Activated naive CD4-positive, alpha-beta T cell treated with anti-CD3 and anti-CD28 coated beads, Interleukin-2, amount 50 U/mL, for 72 hours (primary cell): ENCODE data around the gene COMMD4. TPM values are rescaled to one million over a fixed set of nuclear protein-coding genes. Genes with fewer than 3 reads are reported as not detected.
"Not testable (repeated sequence)": the region's sequence is repeated elsewhere in the genome, so short reads cannot be mapped to it uniquely, and the experiment has no call there.

ENCODE experiments used
- ATAC-seq, 2 donors: fragments of 150-1000 bp; cut with Tn5 transposase; 2 replicates each; pipeline ENCODE4 v1.10.0; 2021; ENCODE audit warnings: mild to moderate bottlenecking in 2 of 2, moderate library complexity in 2 of 2
- DNase-seq, 2 donors: peaks; one replicate each; pipeline ENCODE4 v3.0.0; 2021 to 2022; ENCODE audit warnings: low spot score in 2 of 2
- H3K27ac Mint-ChIP-seq, 2 donors: one replicate each; pipeline ENCODE4 v1.8.0; 2022; ENCODE audit warnings: mild to moderate bottlenecking in 2 of 2, mixed read lengths in 2 of 2
- H3K36me3 Mint-ChIP-seq, 2 donors: one replicate each; pipeline ENCODE4 v1.8.0; 2022; ENCODE audit warnings: mixed read lengths in 2 of 2
- H3K9me3 Mint-ChIP-seq, 2 donors: one replicate each; pipeline ENCODE4 v1.8.0; 2022; ENCODE audit warnings: mixed read lengths in 2 of 2
- total RNA-seq, 2 donors: library from RNA; stranded (reverse); gene quantifications; one replicate each; pipeline ENCODE4 v1.2.3, GENCODE V29; 2022

The COMMD4 gene
- total RNA-seq, 2 donors from 2014 or later = 85.6 to 122 TPM

DNA sequence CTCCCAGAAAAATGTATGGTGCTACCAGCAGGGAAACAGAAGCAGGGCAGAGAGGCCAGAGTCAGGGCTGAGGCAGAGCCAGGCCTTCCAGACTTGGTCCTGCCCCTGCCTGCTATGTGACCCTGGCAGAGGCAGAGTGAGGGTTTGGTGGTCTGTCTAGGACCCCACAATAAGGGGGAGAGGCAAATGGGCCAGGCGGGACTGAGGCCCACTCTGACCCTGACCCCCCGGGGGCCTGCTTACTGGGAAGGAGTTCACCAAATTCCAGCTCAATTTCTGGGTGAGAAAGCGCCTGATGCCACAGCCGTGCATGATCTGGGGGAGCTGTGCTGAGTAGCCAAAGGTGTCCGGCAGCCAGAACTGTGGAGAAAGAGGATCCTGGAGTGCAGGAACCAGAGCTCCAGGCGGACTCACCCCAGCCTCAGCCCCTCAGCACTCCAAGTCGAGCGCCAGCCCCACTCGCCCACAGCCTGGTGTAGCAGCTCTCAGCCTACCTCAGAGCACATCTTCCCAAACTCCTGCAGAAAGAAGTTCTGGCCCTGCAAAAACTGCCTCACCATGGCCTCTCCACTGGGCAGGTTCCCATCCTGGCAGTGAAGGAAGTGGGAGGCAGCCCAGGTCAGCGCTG is 25.6 kb downstream of the COMMD4 start:
- Mint-ChIP-seq H3K27ac (peak overlapping the region; percentile 22 to 30), H3K9me3 (no peaks in the 10 kb centered on the region), H3K36me3 (no peaks in the 10 kb centered on the region)
- ATAC-seq = no peak
- DNase-seq = peak in 1 of 2 donors; percentile 53

DNA sequence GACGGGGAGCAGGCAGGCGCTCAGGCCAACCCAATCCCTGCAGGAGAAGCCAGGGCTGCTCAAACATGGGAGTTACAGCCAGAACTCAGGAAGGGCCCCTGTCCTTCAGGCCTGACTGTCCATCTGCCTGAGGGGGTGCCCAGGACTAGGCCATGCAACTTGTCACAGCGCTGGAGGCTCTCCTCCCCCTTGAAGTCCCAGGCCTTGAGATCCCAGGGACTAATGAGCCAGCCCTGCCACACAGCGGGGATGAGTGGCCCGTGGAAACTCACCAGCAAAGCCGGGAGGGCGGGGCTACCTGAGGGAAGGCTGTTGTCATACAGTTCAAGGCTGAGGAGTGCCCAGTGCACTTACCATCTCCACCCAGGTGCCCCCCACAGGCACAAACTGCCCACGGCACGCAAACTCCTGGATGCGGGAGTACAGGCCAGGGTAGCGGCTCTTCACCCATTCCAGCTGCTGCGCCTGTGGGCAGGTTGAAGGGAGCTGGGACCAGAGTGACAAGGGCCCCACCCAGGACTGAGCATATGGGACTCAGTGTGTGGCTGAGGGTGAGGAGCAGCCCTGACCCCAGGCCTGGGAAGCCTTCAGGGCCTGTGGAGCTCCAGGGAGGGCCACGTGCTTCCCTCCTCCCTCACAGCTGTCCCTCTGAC is 26.3 kb downstream of the COMMD4 start:
- ATAC-seq = no peak
- H3K27ac Mint-ChIP-seq = no peak overlapping the region
- H3K36me3 Mint-ChIP-seq = no peaks in the 10 kb centered on the region
- DNase-seq = peak in 1 of 2 donors; percentile 51
- H3K9me3 Mint-ChIP-seq = no peaks in the 10 kb centered on the region

DNA sequence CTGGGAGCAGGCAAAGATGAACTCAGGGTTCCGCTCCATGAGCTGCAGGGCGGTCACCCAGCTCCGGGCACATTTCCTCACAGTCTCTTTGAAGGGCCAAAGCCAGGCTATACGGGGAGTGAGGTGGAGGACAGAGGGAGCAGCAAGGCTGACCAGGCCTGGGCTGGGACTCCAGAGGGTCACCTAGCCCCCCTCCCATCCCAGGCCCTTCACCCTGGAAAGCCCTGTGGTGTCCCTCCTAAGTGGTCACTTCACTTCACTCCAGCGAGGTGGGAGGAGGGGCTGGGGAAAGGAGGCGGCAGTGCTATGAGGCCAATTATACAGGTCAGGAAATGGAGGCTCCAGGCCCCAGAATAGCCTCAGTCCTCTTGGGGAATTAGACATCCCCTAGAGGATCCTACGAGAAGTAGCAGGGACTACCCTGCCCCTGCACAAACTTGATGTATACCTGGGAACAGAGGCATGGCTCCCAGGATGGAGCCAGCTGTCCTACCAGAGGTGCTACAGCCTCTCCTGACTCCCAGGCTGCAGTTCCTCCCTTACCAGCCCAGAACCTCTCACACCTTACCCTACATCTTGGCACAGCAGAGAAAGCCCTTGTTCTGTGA is 26.9 kb downstream of the COMMD4 start:
- no peak for ATAC-seq
- H3K9me3 Mint-ChIP-seq = no peaks in the 10 kb centered on the region
- DNase-seq = peak in 1 of 2 donors; percentile 33
- H3K27ac Mint-ChIP-seq = peak overlapping the region; percentile 44
- no peaks in the 10 kb centered on the region for H3K36me3 Mint-ChIP-seq

DNA sequence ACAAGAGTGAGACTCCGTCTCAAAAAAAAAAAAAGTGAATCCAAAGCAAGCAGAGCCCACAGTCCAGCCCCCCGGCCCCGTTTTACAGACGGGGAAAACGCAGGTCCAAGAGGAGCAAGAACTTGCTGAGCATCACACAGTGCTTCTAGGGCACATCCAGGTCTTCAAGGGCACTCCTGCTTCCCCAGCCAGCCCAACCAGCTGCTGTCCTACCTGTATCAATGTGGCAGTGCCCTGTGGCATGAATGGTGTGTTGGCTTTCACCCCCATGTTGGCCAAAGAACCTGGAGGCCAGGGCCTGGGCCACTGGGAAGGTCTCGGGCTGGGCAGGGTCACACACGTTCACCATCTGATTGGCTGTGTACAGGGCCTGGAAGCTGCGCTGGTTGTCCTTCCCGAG is 27.9 kb downstream of the COMMD4 start:
- H3K36me3 Mint-ChIP-seq = peaks cover 0 to 3% of the 10 kb centered on the region in 2 donors
- DNase-seq (no peak), ATAC-seq (no peak)
- H3K9me3 Mint-ChIP-seq = no peaks in the 10 kb centered on the region
- peak overlapping the region; percentile 13 to 44 for H3K27ac Mint-ChIP-seq

DNA sequence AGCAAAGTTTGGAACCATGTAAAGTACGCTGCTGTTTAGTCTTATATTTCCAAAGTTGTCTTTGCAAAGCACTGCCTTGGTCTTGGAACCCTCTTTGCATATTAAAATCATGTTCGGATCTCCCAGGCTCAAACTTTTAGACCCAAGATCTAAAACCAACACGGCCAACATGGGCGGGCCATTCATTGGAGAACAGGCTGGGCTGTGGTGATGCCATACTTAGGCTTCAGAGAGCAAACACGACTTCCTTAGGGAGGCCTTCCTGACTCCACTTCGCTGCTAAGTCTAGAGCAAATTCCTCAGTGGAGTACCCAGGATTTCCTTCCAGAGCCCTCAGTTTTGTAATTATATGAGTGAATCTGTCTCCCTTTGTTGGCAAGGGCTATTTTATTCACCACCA is 29.0 kb downstream of the COMMD4 start:
- no peak for ATAC-seq
- Mint-ChIP-seq H3K36me3 (peaks cover 0 to 14% of the 10 kb centered on the region in 2 donors), H3K9me3 (no peaks in the 10 kb centered on the region), H3K27ac (peak overlapping the region in 1 of 2 donors; percentile 47)
- peak in 1 of 2 donors; percentile 20 for DNase-seq

DNA sequence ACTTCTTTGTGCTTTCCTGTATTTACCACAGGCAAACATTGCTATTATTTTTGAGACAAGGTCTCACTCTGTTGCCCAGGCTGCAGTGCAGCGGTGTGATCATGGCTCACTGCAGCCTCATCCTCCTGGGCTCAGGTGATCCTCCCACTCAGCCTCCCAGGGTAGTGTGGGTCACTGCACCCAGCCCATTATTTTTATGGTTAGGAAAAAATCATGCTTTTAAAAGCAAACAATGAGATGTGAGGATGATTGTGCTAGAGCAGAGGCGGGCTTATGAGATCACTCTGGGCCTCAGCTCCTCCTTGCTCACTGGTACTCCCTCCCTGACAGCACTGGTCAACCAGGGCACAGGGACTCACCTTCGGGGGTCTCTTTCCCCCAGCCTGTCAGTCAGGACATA is 30.3 kb downstream of the COMMD4 start:
- H3K27ac Mint-ChIP-seq = peak overlapping the region; percentile 9 to 95
- ATAC-seq = no peak
- no peaks in the 10 kb centered on the region for H3K9me3 Mint-ChIP-seq
- peaks cover 0 to 16% of the 10 kb centered on the region in 2 donors for H3K36me3 Mint-ChIP-seq
- DNase-seq = no peak

DNA sequence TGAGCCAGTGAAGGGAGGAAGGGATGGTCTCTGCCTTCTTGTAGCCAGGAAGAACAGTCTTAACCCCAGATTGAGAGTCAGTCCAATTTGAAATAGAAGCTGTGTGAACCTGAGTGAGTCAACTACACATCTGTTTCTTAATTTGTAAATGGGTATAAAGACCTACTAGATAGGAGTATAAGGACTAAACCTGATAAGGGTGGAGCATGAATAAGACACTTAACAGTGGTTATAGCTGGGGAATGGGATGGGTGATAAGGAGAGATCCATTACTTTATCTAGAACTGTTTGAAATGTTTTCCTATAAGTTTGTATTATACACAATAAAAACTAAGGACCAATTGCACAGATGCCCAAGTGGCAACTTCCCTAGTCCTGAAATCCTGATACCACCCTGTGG is 31.1 kb downstream of the COMMD4 start:
- Mint-ChIP-seq H3K36me3 (peaks cover 0 to 16% of the 10 kb centered on the region in 2 donors), H3K9me3 (no peaks in the 10 kb centered on the region), H3K27ac (peak overlapping the region; percentile 55 to 95)
- ATAC-seq (no peak), DNase-seq (no peak)

DNA sequence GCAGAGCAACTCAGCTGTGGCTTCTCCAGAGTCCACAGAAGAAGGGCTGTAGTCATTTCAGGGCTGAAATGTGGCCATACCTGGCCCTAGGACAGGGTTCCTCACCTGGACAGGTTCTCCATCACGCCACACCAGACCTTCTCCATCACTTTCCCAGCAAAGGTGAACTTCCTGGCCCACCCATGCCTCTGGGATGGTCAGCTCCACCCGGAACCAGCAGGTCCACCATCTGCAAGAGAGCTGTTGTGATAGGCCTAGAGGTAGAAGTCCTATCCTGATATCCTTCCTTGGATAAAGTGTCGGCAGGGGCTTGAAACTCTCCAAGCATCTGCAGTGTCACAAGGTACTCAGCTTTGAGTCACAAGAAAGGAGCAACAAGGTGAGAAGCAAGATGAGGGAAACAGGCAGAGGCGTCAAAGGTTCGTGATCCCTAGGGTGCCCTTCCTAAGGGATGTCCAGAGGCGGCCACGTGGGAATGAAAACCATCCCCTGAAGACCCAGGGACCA is 31.6 kb downstream of the COMMD4 start:
- Mint-ChIP-seq H3K27ac (peak overlapping the region in 1 of 2 donors; percentile 95), H3K36me3 (peaks cover 0 to 16% of the 10 kb centered on the region in 2 donors)

DNA sequence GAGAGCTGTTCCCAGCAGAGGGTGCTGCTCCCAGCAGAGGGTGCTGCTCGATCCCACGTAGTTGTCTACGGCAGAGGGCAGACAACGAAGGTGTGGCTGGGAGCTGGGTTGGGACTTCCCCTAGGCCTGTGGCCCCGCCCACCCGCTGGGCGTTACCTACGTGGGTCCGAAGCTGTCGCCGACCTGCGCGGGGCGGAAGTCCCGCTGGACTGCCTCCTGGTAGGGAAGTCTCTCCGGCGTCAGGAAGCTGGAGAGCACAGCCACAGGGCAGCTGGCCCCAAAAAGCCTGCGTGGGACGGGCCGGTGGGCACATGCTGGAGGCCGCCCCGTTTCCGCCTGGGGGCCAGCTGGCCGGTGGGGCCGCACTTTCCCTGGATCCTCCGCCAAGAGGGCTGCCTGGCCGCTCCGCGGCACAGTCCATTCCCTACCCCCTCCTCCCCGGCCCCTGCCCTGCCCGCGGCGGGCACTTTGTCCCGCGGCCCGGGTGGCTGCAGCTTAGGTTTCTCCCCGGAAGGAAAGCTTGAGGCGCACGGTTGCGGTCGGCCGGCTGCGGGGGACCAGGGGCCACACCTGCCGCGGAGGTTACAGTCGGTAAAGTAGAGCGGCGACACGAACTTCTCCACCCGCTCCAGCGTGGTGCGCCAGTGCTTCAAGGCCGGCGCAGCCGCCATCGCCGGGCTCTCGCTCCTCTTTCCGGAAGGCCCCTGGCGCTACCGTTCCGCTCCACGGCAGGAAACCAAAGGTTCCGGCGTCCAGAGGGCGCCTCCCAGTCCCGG is 32.2 kb downstream of the COMMD4 start, which contains the start of gene MAN2C1:
Gene MAN2C1 (minus strand): TSS at position 695 of the 776 bp plus-strand sequence. CDS start 24 bp downstream, at position 671.
- Mint-ChIP-seq H3K36me3 (peaks cover 0 to 16% of the 10 kb centered on the region in 2 donors), H3K9me3 (no peaks in the 10 kb centered on the region), H3K27ac (peak within 1 kb of the TSS; percentile 95)
- DNase-seq (peak; percentile 93 to 95), ATAC-seq (peak; percentile 93 to 95)

More for the DNA sequence above, 31.6 kb downstream of the COMMD4 start:
- ATAC-seq (no peak), DNase-seq (no peak)
- H3K9me3 Mint-ChIP-seq = no peaks in the 10 kb centered on the region

DNA sequence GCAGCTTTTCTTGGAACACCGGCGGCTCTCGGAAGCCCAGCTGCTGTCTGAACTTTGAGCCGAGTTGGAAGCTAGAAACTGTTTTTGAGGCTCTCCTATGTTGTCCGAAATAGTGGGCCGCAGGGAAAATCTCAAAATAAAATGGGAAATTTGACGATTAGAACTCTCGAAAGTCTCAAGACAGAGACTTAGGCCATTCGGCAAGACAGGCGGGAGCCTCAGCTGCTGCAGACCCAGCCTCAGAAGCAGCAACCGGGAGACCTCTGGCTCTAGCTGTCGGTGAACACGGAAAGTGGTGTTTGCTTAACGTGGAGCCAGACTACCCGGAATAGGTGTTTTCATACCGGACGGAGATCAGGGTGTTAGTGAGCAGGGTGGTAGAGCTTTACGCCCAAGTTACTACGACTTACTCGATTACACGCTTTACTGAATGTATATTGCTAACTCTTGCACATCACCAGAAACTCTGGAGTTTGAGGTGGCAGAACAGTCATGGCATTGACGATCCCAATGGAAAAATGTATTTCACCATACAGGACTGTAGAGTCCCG is 32.9 kb downstream of the COMMD4 start:
- peak in 1 of 2 donors; percentile 0 for ATAC-seq
- H3K36me3 Mint-ChIP-seq = peaks cover 0 to 16% of the 10 kb centered on the region in 2 donors
- H3K27ac Mint-ChIP-seq = peak overlapping the region; percentile 95
- DNase-seq = no peak
- no peaks in the 10 kb centered on the region for H3K9me3 Mint-ChIP-seq

DNA sequence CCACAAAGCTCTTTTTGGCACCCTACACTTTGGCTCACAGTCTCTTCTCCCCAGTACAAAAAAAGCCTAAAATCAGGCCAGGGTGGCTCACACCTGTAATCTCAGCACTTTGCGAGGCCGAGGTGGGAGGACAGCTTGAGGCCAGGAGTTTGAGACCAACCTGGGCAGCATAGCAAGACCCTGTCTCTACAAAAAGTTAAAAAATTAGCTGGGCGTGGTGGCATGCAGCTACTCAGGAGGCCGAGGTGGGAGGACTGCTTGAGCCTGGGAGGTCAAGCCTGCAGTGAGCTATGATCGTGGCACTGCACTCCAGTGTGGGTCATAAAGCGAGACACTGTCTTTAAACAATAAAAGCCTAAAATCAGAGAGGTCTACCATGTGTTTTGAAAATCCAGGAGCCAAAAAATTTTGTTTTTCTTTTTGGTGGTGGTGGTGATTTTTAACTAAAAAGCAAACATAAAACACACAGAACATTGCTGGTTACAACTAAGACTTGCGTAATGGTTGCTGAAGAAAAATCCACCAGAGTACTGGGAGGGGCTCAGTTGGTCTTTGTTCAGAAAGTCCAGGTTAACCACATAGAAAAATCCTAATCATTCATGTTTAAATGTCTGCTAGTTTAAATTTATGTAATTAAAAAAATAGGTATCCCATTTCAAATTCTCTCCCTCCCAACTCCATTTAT is 34.2 kb downstream of the COMMD4 start:
- Mint-ChIP-seq H3K36me3 (peaks cover 7 to 23% of the 10 kb centered on the region in 2 donors), H3K27ac (peak overlapping the region; percentile 52 to 95), H3K9me3 (no peaks in the 10 kb centered on the region)
- DNase-seq (no peak), ATAC-seq (no peak)

DNA sequence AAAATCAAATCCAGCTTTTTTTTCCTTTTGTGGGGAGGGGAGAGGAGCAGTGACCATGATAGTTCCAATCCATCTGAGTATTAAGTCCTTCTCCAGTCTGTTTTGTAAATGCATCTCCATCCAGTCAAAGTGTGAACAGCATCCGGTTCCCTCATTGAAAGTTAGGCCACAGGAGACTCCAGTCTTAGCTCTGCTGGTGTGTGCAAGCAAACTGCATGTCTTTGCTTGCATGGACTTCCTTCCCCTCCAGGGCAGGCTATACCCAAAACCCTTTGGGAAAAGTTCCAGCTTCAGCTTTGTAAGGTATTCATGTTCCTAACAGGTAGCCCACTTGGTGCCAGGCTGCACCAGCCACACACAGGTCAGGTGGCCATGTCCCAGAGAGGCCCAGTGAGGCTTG is 35.6 kb downstream of the COMMD4 start:
- no peak for DNase-seq
- H3K9me3 Mint-ChIP-seq = no peaks in the 10 kb centered on the region
- ATAC-seq = no peak
- H3K27ac Mint-ChIP-seq = peak overlapping the region; percentile 36 to 67
- peaks cover 13 to 37% of the 10 kb centered on the region in 2 donors for H3K36me3 Mint-ChIP-seq

DNA sequence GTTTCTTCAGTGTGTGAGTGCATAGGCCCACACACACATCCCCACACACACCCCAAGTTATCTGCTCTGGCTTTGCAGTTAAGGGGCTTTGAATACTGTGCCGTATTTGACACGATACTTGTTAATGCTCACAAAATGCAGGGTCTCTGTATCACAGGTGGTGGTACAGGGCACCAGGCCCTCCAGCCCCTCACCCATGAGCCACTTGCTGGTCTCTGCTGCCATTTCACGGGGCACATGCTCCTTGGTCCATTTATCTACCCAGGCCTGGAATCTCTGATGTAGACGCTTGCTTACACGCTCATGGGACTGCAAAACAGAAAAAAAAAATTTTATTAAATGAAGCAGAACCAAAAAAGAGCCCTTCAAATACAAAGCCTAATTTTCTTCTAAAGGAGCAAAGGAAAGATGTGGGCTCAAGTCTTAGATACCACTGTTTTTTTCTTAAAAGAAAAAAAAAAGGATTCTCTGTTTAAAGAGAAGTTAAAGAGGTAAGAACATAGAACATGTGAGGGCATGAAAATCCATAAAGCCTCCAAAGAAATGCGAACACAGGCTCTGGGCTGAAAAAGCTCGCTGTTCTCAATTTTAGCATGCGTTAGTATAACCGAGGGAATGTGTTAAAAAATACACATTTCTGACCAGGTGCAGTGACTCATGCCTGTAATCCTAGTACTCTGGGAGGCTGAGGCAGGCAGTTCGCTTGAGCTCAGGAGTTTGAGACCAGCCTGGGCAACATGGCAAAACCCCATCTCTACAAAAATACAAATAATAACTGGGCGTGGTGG is 36.2 kb downstream of the COMMD4 start:
- no peak for ATAC-seq
- H3K36me3 Mint-ChIP-seq = peaks cover 13 to 37% of the 10 kb centered on the region in 2 donors
- peak overlapping the region; percentile 36 to 67 for H3K27ac Mint-ChIP-seq
- H3K9me3 Mint-ChIP-seq = no peaks in the 10 kb centered on the region
- DNase-seq = no peak

DNA sequence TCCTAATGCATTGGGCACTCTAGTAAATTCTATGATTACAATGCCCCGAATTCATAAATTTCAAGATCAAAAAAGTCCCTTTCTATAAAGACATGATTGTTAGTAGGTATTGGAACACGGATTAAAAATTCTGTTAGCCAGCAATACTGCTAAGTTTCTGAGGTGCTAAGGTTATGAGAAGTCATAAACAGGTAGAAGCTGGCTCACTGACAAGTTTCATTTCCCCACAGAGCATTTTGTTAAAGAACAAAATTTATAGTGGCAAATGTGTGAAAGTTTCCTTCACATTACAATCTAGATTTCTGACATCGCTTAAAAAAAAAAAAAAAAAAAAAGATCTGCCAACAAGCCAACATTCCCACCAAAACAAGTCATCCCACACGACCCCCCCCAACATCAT is 44.9 kb downstream of the COMMD4 start:
- ATAC-seq = no peak
- H3K36me3 Mint-ChIP-seq = peaks cover 17 to 20% of the 10 kb centered on the region in 2 donors
- peak overlapping the region; percentile 23 to 24 for H3K27ac Mint-ChIP-seq

DNA sequence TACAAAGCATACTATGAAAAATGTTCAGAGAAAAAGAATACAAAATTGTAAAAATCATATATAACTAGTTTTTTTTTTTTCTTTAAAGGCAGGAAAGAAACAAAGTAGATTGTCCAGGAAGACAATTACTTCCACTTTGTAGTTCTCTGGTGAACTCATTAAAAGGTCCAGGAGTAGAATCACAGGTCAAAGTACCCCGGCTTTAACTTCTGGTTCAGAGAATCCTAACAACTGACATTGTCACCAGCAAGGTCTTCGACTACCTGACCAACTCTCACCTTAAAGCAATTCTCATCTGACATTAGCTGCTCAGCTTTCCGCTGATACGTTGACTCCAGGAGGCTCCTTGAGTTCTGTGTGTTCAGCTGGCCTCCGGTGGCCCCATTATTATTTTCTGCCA is 48.1 kb downstream of the COMMD4 start:
- DNase-seq, H3K9me3 Mint-ChIP-seq, H3K27ac Mint-ChIP-seq, ATAC-seq: not testable (repeated sequence)
- H3K36me3 Mint-ChIP-seq = peaks cover 17 to 18% of the 10 kb centered on the region in 2 donors

More for the DNA sequence above, 44.9 kb downstream of the COMMD4 start:
- DNase-seq = no peak
- no peaks in the 10 kb centered on the region for H3K9me3 Mint-ChIP-seq
